WTC11 (cell line): ENCODE measurements around the gene RIMS4. TPM values are rescaled to one million over a fixed set of nuclear protein-coding genes. Genes with fewer than 3 reads are reported as not detected.

Source experiments
- ATAC-seq: fragments of 200-7000 bp; cut with Tn5 transposase; 2 replicates; pipeline ENCODE4 v1.10.0; 2021; ENCODE audit warnings: mild to moderate bottlenecking, moderate library complexity
- CTCF ChIA-PET: fragments of 300-600 bp; sonication (Branson Sonifier 250); formaldehyde crosslinking; loops from one replicate; lab custom pipeline; 2021; ENCODE audit warnings: antibody characterized with exemption; lab: Charles Lee
- POLR2A ChIA-PET: fragments of 350-600 bp; sonication (Branson Sonifier 250); formaldehyde crosslinking; loops from one replicate; lab custom pipeline; 2021; ENCODE audit warnings: antibody characterized with exemption; lab: Charles Lee
- DNase-seq: peaks from one replicate; pipeline ENCODE4 v3.0.0; 2021; ENCODE audit warnings: low spot score
- H3K27ac Mint-ChIP-seq: 2 replicates; pipeline ENCODE4 v1.8.0; 2021; ENCODE audit warnings: mixed read lengths
- H3K27me3 Mint-ChIP-seq: 2 replicates; pipeline ENCODE4 v1.8.0; 2021; ENCODE audit warnings: low read depth, mild to moderate bottlenecking, moderate library complexity, mixed read lengths
- H3K36me3 Mint-ChIP-seq: 2 replicates; pipeline ENCODE4 v1.8.0; 2021; ENCODE audit warnings: mixed read lengths
- H3K4me1 Mint-ChIP-seq: 2 replicates; pipeline ENCODE4 v1.8.0; 2022; ENCODE audit warnings: mixed read lengths
- H3K4me3 Mint-ChIP-seq: 2 replicates; pipeline ENCODE4 v1.8.0; 2021; ENCODE audit warnings: mild to moderate bottlenecking, moderate library complexity, mixed read lengths
- H3K9me3 Mint-ChIP-seq: 2 replicates; pipeline ENCODE4 v1.8.0; 2021; ENCODE audit warnings: mixed read lengths
- AR ChIP-seq: fragments of 250-450 bp; sonication (Bioruptor Pico); IDR thresholded peaks from 2 replicates; pipeline ENCODE4 v1.9.0; 2021; ENCODE audit warnings: mild to moderate bottlenecking
- CDX4 ChIP-seq: fragments of 250-450 bp; sonication (Bioruptor Pico); IDR thresholded peaks from 2 replicates; pipeline ENCODE4 v1.9.0; 2021; ENCODE audit warnings: moderate library complexity, mild to moderate bottlenecking, inconsistent platforms, borderline replicate concordance
- CREM ChIP-seq: sonication (generic); formaldehyde crosslinking; IDR thresholded peaks from 2 replicates; pipeline ENCODE4 v1.8.1; 2022; ENCODE audit warnings: mild to moderate bottlenecking, missing genetic modification reagents, moderate library complexity
- CTCF ChIP-seq: fragments of 200-600 bp; IDR thresholded peaks from 2 replicates; pipeline ENCODE4 v1.8.0; 2022; ENCODE audit warnings: antibody characterized with exemption
- ESRRA ChIP-seq: sonication (generic); formaldehyde crosslinking; IDR thresholded peaks from 2 replicates; pipeline ENCODE4 v1.8.1; 2022; ENCODE audit warnings: mild to moderate bottlenecking, missing genetic modification reagents, borderline replicate concordance
- FOXJ3 ChIP-seq: sonication (generic); formaldehyde crosslinking; IDR thresholded peaks from 2 replicates; pipeline ENCODE4 v1.9.0; 2021; ENCODE audit warnings: missing genetic modification reagents, mild to moderate bottlenecking, borderline replicate concordance
- FOXP4 ChIP-seq: sonication (generic); formaldehyde crosslinking; IDR thresholded peaks from 2 replicates; pipeline ENCODE4 v1.8.0; 2022; ENCODE audit warnings: mild to moderate bottlenecking, missing genetic modification reagents
- GRHL2 ChIP-seq: fragments of 250-450 bp; sonication (Bioruptor Pico); IDR thresholded peaks from 2 replicates; pipeline ENCODE4 v1.8.0; 2022; ENCODE audit warnings: mild to moderate bottlenecking, moderate library complexity; ENCODE audit not compliant: insufficient replicate concordance, severe bottlenecking
- IRF1 ChIP-seq: sonication (generic); formaldehyde crosslinking; IDR thresholded peaks from 2 replicates; pipeline ENCODE4 v1.8.0; 2023; ENCODE audit warnings: missing genetic modification reagents
- JAZF1 ChIP-seq: fragments of 250-450 bp; sonication (Bioruptor Pico); IDR thresholded peaks from 2 replicates; pipeline ENCODE4 v1.9.0; 2021; ENCODE audit warnings: moderate library complexity, mild to moderate bottlenecking, inconsistent platforms
- JUN ChIP-seq: sonication (generic); formaldehyde crosslinking; IDR thresholded peaks from 2 replicates; pipeline ENCODE4 v1.8.0; 2023; ENCODE audit warnings: mild to moderate bottlenecking, missing genetic modification reagents
- MXD4 ChIP-seq: fragments of 250-450 bp; sonication (Bioruptor Pico); IDR thresholded peaks from 2 replicates; pipeline ENCODE4 v1.8.0; 2021; ENCODE audit warnings: mild to moderate bottlenecking, moderate library complexity, borderline replicate concordance
- NFE2L1 ChIP-seq: sonication (generic); formaldehyde crosslinking; IDR thresholded peaks from 2 replicates; pipeline ENCODE4 v1.8.1; 2023; ENCODE audit warnings: missing genetic modification reagents
- RELA ChIP-seq: sonication (generic); formaldehyde crosslinking; IDR thresholded peaks from 2 replicates; pipeline ENCODE4 v1.8.1; 2022; ENCODE audit warnings: missing genetic modification reagents, mild to moderate bottlenecking, borderline replicate concordance
- RORB ChIP-seq: fragments of 250-450 bp; sonication (Bioruptor Pico); IDR thresholded peaks from 2 replicates; pipeline ENCODE4 v1.9.0; 2021; ENCODE audit warnings: mild to moderate bottlenecking
- SMAD4 ChIP-seq: sonication (generic); formaldehyde crosslinking; IDR thresholded peaks from 2 replicates; pipeline ENCODE4 v1.8.0; 2022; ENCODE audit warnings: mild to moderate bottlenecking, missing genetic modification reagents
- SOX15 ChIP-seq: fragments of 250-450 bp; sonication (Bioruptor Pico); IDR thresholded peaks from 2 replicates; pipeline ENCODE4 v1.9.0; 2021; ENCODE audit warnings: mild to moderate bottlenecking
- TP53 ChIP-seq: sonication (generic); formaldehyde crosslinking; IDR thresholded peaks from 2 replicates; pipeline ENCODE4 v1.8.1; 2023; ENCODE audit warnings: mild to moderate bottlenecking, missing genetic modification reagents
- USF2 ChIP-seq: sonication (generic); formaldehyde crosslinking; IDR thresholded peaks from 2 replicates; pipeline ENCODE4 v1.8.1; 2023; ENCODE audit warnings: mild to moderate bottlenecking, missing genetic modification reagents, moderate library complexity
- ZMAT4 ChIP-seq: fragments of 250-450 bp; sonication (Bioruptor Pico); IDR thresholded peaks from 2 replicates; pipeline ENCODE4 v1.9.0; 2021; ENCODE audit warnings: mild to moderate bottlenecking
- ZNF219 ChIP-seq: sonication (generic); formaldehyde crosslinking; IDR thresholded peaks from 2 replicates; pipeline ENCODE4 v1.8.0; 2023; ENCODE audit warnings: missing genetic modification reagents, mild to moderate bottlenecking, borderline replicate concordance
- ZNF423 ChIP-seq: fragments of 250-450 bp; sonication (Bioruptor Pico); IDR thresholded peaks from 2 replicates; pipeline ENCODE4 v2.1.2; 2022; ENCODE audit warnings: mild to moderate bottlenecking, moderate library complexity
- ZNF512 ChIP-seq: sonication (generic); formaldehyde crosslinking; IDR thresholded peaks from 2 replicates; pipeline ENCODE4 v1.8.1; 2022; ENCODE audit warnings: missing genetic modification reagents, borderline replicate concordance
- total RNA-seq: library from RNA; stranded (reverse); gene quantifications from 3 replicates; pipeline ENCODE4 v1.2.3, GENCODE V29; 2021

Gene RIMS4
- total RNA-seq, 1 experiment from 2014 or later: 24.8 TPM

GRCh38 chr20:44850272-44850671 is 39.9 kb upstream of the RIMS4 start:
- POLR2A ChIA-PET: no interaction called here
- H3K27me3 Mint-ChIP-seq: peaks cover 3% of the 10 kb centered on the region; the same call in 1 of the 2 replicates
- no peaks in the 10 kb centered on the region for H3K36me3 Mint-ChIP-seq
- H3K27ac Mint-ChIP-seq: no peak overlapping the region
- DNase-seq: no peak
- H3K9me3 Mint-ChIP-seq: peaks cover 10% of the 10 kb centered on the region
- CTCF ChIA-PET: interaction anchor here (0.7 to 1.3 kb wide), 5 partner anchors 11 to 103 kb away, joined by 3 to 6 read pairs (median 5); no protein-coding TSS in a partner anchor
- peak; percentile 32; the same call in 1 of the 2 replicates for ATAC-seq
- TF ChIP-seq RELA (CRISPR knock-in tag) (no peak), JUN (CRISPR knock-in tag) (no peak), JAZF1 (CRISPR knock-in tag) (no peak), ZNF423 (CRISPR knock-in tag) (no peak), USF2 (CRISPR knock-in tag) (no peak)
- no peak overlapping the region for H3K4me3 Mint-ChIP-seq
- H3K4me1 Mint-ChIP-seq: peaks cover 19% of the 10 kb centered on the region

- ChIA-PET POLR2A (no interaction called here), CTCF (interaction anchor here (0.7 to 1.3 kb wide), 5 partner anchors 12 to 102 kb away, joined by 3 to 6 read pairs (median 5); no protein-coding TSS in a partner anchor)
- Mint-ChIP-seq H3K4me1 (peaks cover 19% of the 10 kb centered on the region), H3K27ac (no peak overlapping the region), H3K36me3 (no peaks in the 10 kb centered on the region), H3K27me3 (peaks cover 3% of the 10 kb centered on the region; the same call in 1 of the 2 replicates), H3K4me3 (no peak overlapping the region), H3K9me3 (peaks cover 6% of the 10 kb centered on the region)
- ATAC-seq (no peak), DNase-seq (no peak)
- TF ChIP-seq IRF1 (CRISPR knock-in tag) (no peak), CTCF (no peak), ESRRA (CRISPR knock-in tag) (no peak), ZNF512 (CRISPR knock-in tag) (no peak), ZMAT4 (CRISPR knock-in tag) (no peak), SMAD4 (no peak), JAZF1 (CRISPR knock-in tag) (no peak), AR (CRISPR knock-in tag) (no peak), CREM (CRISPR knock-in tag) (no peak), MXD4 (CRISPR knock-in tag) (no peak), FOXJ3 (CRISPR knock-in tag) (no peak), TP53 (CRISPR knock-in tag) (no peak), GRHL2 (CRISPR knock-in tag) (no peak), CDX4 (no peak), FOXP4 (no peak), SOX15 (CRISPR knock-in tag) (no peak), NFE2L1 (CRISPR knock-in tag) (no peak), ZNF219 (CRISPR knock-in tag) (no peak), RORB (no peak)
These were observed 39.4 kb upstream of the RIMS4 start for GRCh38 chr20:44849703-44850102.
